ENCODE measurements around the gene KDM2B.

The KDM2B gene

GRCh38 chr12:121620333-121620891 lies 39.6 kb upstream of the KDM2B start:
- Mint-ChIP-seq H3K4me3 (no peak overlapping the region), H3K36me3 (ENCODE audit: low read depth) (no peaks in the 10 kb centered on the region)

DNA sequence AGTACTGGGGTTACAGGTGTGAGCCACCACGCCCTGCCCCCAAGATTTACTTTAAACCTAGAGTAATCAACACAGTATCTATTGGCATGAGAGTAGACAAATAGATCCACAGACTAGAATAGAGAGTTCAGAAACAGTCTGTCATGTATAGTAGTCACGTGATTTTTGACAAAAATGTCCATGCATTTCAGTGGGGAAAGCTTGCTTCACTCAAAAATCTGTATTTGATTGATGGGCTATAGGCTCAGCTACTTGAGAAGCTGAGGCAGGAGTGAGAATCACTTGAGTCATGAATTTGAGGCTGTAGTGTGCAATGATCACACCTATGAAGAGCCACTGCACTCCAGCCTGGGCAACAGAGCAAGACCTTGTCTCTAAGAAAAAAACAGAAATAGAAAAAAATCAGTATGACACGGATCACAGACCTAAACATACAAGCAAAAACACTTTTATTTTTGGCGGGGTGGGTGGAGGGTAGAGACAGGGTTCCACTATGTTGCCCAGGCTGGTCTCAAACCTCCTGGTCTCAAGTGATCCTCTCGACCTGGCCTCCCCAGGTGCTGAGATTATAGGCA lies 37.9 kb upstream of the KDM2B start:
- Mint-ChIP-seq H3K27ac (no peak overlapping the region), H3K9me3 (no peaks in the 10 kb centered on the region), H3K4me3 (no peak overlapping the region), H3K4me1 (no peaks in the 10 kb centered on the region), H3K27me3 (ENCODE audit: low read depth) (no peaks in the 10 kb centered on the region), H3K36me3 (ENCODE audit: low read depth) (no peaks in the 10 kb centered on the region)
- no peak for TF ChIP-seq CTCF (IDR thresholded peaks at IDR 0.05; ENCODE audit: unreplicated experiment in 3 of 3)

More at GRCh38 chr12:121620333-121620891, 39.6 kb upstream of the KDM2B start:
- no peaks in the 10 kb centered on the region for H3K27me3 Mint-ChIP-seq (ENCODE audit: low read depth)
- no peak overlapping the region for H3K27ac Mint-ChIP-seq
- H3K9me3 Mint-ChIP-seq: no peaks in the 10 kb centered on the region
- H3K4me1 Mint-ChIP-seq: peaks cover 4% of the 10 kb centered on the region
- TF ChIP-seq CTCF (IDR thresholded peaks at IDR 0.05; ENCODE audit: unreplicated experiment in 3 of 3): no peak

DNA sequence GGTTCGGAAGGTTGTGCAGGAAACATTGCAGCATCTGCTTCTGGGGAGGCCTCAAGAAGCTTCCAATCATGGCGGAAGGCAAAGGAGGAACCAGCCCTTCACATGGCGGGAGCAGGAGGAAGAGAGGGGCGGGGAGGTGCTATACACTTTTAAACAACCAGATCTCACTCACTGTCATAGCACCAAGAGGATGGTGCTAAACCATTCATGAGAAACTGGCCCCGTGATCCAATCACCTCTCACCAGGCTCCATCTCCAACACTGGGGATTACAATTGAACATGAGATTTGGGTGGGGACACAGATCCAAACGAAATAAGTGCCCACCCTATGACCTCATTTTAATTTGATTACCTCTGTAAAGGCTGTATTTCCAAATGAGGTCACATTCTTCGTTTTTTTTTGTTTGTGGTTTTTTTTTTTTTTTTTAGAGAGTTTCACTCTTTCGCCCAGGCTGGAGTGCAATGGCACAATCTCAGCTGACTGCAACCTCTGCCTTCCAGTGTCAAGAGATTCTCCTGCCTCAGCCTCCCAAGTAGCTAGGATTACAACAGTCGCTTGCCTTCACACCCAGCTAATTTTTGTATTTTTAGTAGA lies 34.1 kb upstream of the KDM2B start:
- Mint-ChIP-seq H3K27ac (no peak overlapping the region), H3K9me3 (no peaks in the 10 kb centered on the region), H3K36me3 (ENCODE audit: low read depth) (no peaks in the 10 kb centered on the region), H3K27me3 (ENCODE audit: low read depth) (peaks cover 6% of the 10 kb centered on the region), H3K4me3 (no peak overlapping the region), H3K4me1 (peaks cover 16% of the 10 kb centered on the region)
- no peak for TF ChIP-seq CTCF (IDR thresholded peaks at IDR 0.05; ENCODE audit: unreplicated experiment in 3 of 3)

DNA sequence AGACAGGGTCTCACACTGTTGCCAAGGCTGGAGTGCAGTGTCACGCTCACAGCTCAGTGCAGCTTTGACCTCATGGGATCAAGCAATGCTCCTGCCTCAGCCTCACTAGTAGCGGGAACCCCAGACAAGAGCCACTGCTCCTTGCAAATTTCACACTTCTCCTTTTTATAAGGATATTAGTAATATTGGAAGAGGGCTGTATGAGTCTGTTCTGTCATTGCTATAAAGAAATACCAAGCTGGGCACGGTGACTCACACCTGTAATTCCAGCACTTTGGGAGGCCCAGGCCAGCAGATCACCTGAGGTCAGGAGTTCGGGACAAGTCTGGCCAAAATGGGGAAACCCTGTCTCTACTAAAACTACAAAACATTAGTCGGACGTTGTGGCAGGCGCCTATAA lies 32.6 kb upstream of the KDM2B start:
- peaks cover 27% of the 10 kb centered on the region for H3K4me1 Mint-ChIP-seq
- H3K27me3 Mint-ChIP-seq (ENCODE audit: low read depth): peaks cover 7% of the 10 kb centered on the region
- no peaks in the 10 kb centered on the region for H3K36me3 Mint-ChIP-seq (ENCODE audit: low read depth)
- peaks cover 3% of the 10 kb centered on the region for H3K9me3 Mint-ChIP-seq
- no peak overlapping the region for H3K27ac Mint-ChIP-seq
- no peak overlapping the region for H3K4me3 Mint-ChIP-seq
- no peak for TF ChIP-seq CTCF (IDR thresholded peaks at IDR 0.05; ENCODE audit: unreplicated experiment in 3 of 3)

GRCh38 chr12:121611306-121611705 lies 30.5 kb upstream of the KDM2B start:
- Mint-ChIP-seq H3K9me3 (peaks cover 3% of the 10 kb centered on the region), H3K4me3 (no peak overlapping the region), H3K27ac (peak overlapping the region; percentile 94 to 96 (median 96)), H3K27me3 (ENCODE audit: low read depth) (peaks cover 7% of the 10 kb centered on the region), H3K4me1 (peaks cover 28% of the 10 kb centered on the region), H3K36me3 (ENCODE audit: low read depth) (no peaks in the 10 kb centered on the region)
- TF ChIP-seq CTCF (IDR thresholded peaks at IDR 0.05; ENCODE audit: unreplicated experiment in 3 of 3): no peak

All from nephron (organoid).